Osteocyte (in vitro differentiated cells): Measurements from ENCODE around the gene OSR1. TPM values are rescaled to one million over a fixed set of nuclear protein-coding genes. Genes with fewer than 3 reads are reported as not detected.

ENCODE experiments used
- DNase-seq: peaks from one replicate; pipeline ENCODE4 v3.0.0; 2021; ENCODE audit warnings: mixed read lengths; ENCODE audit not compliant: unreplicated experiment; ENCODE audit errors: extremely low spot score
- H3K27ac Mint-ChIP-seq: one replicate; pipeline ENCODE4 v1.8.0; 2021; ENCODE audit warnings: mild to moderate bottlenecking, mixed read lengths; ENCODE audit not compliant: unreplicated experiment
- H3K27me3 Mint-ChIP-seq: one replicate; pipeline ENCODE4 v1.8.0; 2021; ENCODE audit warnings: mixed read lengths; ENCODE audit not compliant: unreplicated experiment
- H3K36me3 Mint-ChIP-seq: one replicate; pipeline ENCODE4 v1.8.0; 2021; ENCODE audit warnings: mixed read lengths; ENCODE audit not compliant: unreplicated experiment
- H3K4me1 Mint-ChIP-seq: one replicate; pipeline ENCODE4 v1.8.0; 2021; ENCODE audit warnings: mixed read lengths; ENCODE audit not compliant: unreplicated experiment
- H3K4me3 Mint-ChIP-seq: one replicate; pipeline ENCODE4 v1.8.0; 2021; ENCODE audit warnings: mild to moderate bottlenecking, moderate library complexity, mixed read lengths; ENCODE audit not compliant: unreplicated experiment
- H3K9me3 Mint-ChIP-seq: one replicate; pipeline ENCODE4 v1.8.0; 2021; ENCODE audit warnings: mixed read lengths; ENCODE audit not compliant: unreplicated experiment
- CTCF ChIP-seq: fragments of 200-600 bp; sonication (generic); IDR thresholded peaks from 2 replicates; pipeline ENCODE4 v1.5.0; 2021; ENCODE audit warnings: antibody characterized with exemption, mild to moderate bottlenecking, moderate library complexity
- total RNA-seq: library from RNA; stranded (reverse); gene quantifications from 2 replicates; pipeline ENCODE4 v1.2.1, GENCODE V29; 2021

Gene OSR1
- total RNA-seq, 1 donor from 2014 or later = 5.8 TPM

- Mint-ChIP-seq H3K36me3 (peaks cover 21% of the 10 kb centered on the region), H3K27me3 (no peaks in the 10 kb centered on the region), H3K27ac (no peak overlapping the region), H3K4me1 (peaks cover 21% of the 10 kb centered on the region), H3K9me3 (no peaks in the 10 kb centered on the region), H3K4me3 (no peak overlapping the region)
- peak; percentile 71 for TF ChIP-seq CTCF
- DNase-seq = peak; percentile 85
Observed at GRCh38 chr2:19349911-19350677, 8.3 kb downstream of the OSR1 start.

GRCh38 chr2:19348692-19349091 lies 9.7 kb downstream of the OSR1 start:
- Mint-ChIP-seq H3K4me3 (peak overlapping the region; percentile 97), H3K36me3 (peaks cover 23% of the 10 kb centered on the region), H3K27ac (peak overlapping the region; percentile 99), H3K9me3 (no peaks in the 10 kb centered on the region), H3K27me3 (no peaks in the 10 kb centered on the region), H3K4me1 (peaks cover 21% of the 10 kb centered on the region)
- no peak for TF ChIP-seq CTCF
- DNase-seq = peak; percentile 56

DNA sequence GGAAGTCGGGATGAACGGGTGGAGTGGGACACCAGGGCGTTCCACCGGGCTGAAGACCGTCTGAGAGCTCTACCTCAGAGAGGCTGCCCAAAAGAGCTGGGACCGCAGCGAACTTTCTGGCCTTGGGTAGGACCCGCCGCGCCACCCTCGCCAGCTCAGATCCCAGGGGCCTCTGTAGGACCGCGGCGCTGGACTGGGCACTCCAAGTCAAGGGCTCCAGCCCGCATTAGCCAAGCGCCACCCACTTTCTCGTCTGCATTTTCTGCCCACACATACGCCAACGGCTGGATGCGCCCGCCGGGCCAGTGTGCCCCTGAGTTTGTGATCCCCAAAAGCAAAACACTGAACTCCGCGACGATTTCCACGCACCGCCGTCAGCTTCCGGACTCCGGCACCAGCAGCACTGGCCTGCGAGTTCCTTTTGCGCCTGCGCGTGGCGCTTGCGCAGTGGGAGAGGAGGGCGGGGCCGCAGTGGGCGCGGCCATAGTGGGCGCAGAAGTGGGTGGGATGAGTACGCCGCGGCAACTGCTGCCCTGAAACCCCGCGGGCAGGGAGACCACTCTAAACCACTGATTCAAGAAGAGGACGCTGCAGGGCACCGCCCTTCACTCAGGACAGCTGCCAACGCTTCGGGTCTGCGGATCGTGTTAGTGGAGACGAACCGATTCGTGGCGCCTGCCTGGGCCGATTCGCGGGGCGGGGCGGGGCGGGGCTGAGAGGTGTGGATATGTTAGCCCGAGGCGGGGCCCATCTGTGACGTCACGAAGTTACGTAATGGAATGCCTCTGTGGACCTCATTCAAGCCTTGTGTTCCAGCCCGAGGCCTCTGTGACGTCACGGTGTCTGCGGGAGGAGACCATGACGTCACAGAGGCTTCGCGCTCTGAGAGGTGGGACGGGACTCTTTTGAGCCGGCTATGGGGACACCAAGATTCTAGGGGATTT lies 10.5 kb downstream of the OSR1 start:
- Mint-ChIP-seq H3K27ac (peak overlapping the region; percentile 99), H3K27me3 (no peaks in the 10 kb centered on the region), H3K9me3 (no peaks in the 10 kb centered on the region), H3K4me1 (peaks cover 21% of the 10 kb centered on the region), H3K4me3 (peak overlapping the region; percentile 97), H3K36me3 (peaks cover 21% of the 10 kb centered on the region)
- peak; percentile 99 for DNase-seq
- no peak for TF ChIP-seq CTCF

GRCh38 chr2:19346983-19347618 lies 11.3 kb downstream of the OSR1 start:
- peaks cover 18% of the 10 kb centered on the region for H3K36me3 Mint-ChIP-seq
- no peak for DNase-seq
- H3K27ac Mint-ChIP-seq = peak overlapping the region; percentile 99
- H3K4me3 Mint-ChIP-seq = peak overlapping the region; percentile 97
- H3K27me3 Mint-ChIP-seq = no peaks in the 10 kb centered on the region
- no peak for TF ChIP-seq CTCF
- H3K9me3 Mint-ChIP-seq = no peaks in the 10 kb centered on the region
- H3K4me1 Mint-ChIP-seq = peaks cover 21% of the 10 kb centered on the region
